ENCODE measurements around the gene ZBTB9.

Gene ZBTB9

GRCh38 chr6:33433544-33434191 is 20.7 kb upstream of the ZBTB9 start:
- DNase-seq (ENCODE audit: low read depth in 2 of 2): no peak

- no peak for DNase-seq (ENCODE audit: low read depth in 2 of 2)
These were observed 19.4 kb upstream of the ZBTB9 start for GRCh38 chr6:33434961-33435360.

- no peak for DNase-seq (ENCODE audit: low read depth in 2 of 2)
These were observed 16.7 kb upstream of the ZBTB9 start for GRCh38 chr6:33437666-33438065.

- no peak for DNase-seq (ENCODE audit: low read depth in 2 of 2)
These were observed 15.3 kb upstream of the ZBTB9 start for GRCh38 chr6:33438978-33439594.

- no peak for DNase-seq (ENCODE audit: low read depth in 2 of 2)
These were observed 14.3 kb upstream of the ZBTB9 start for GRCh38 chr6:33439956-33440648.

- DNase-seq (ENCODE audit: low read depth in 2 of 2): no peak
These were observed 13.6 kb upstream of the ZBTB9 start for GRCh38 chr6:33440649-33441309.

GRCh38 chr6:33441457-33441856 is 12.9 kb upstream of the ZBTB9 start:
- no peak for DNase-seq (ENCODE audit: low read depth in 2 of 2)

GRCh38 chr6:33442283-33442682 is 12.1 kb upstream of the ZBTB9 start:
- no peak for DNase-seq (ENCODE audit: low read depth in 2 of 2)

- DNase-seq (ENCODE audit: low read depth in 2 of 2): no peak
These were observed 11.4 kb upstream of the ZBTB9 start for GRCh38 chr6:33443025-33443424.

GRCh38 chr6:33443619-33444504 is 10.5 kb upstream of the ZBTB9 start:
- DNase-seq (ENCODE audit: low read depth in 2 of 2): no peak

- DNase-seq (ENCODE audit: low read depth in 2 of 2): no peak
These were observed 9.2 kb upstream of the ZBTB9 start for GRCh38 chr6:33445119-33445603.

- no peak for DNase-seq (ENCODE audit: low read depth in 2 of 2)
These were observed 8.0 kb upstream of the ZBTB9 start for GRCh38 chr6:33446356-33446755.

GRCh38 chr6:33450434-33450833 is 3.9 kb upstream of the ZBTB9 start:
- DNase-seq (ENCODE audit: low read depth in 2 of 2): no peak

- no peak for DNase-seq (ENCODE audit: low read depth in 2 of 2)
These were observed 2.8 kb upstream of the ZBTB9 start for GRCh38 chr6:33451606-33452005.

GRCh38 chr6:33452496-33452895 is 1.9 kb upstream of the ZBTB9 start:
- DNase-seq (ENCODE audit: low read depth in 2 of 2): no peak

GRCh38 chr6:33453393-33454008 is 875 bp upstream of the ZBTB9 start:
- no peak for DNase-seq (ENCODE audit: low read depth in 2 of 2)

- DNase-seq (ENCODE audit: low read depth in 2 of 2): no peak
These were observed 675 bp downstream of the ZBTB9 start for GRCh38 chr6:33455051-33455450.

- no peak for DNase-seq (ENCODE audit: low read depth in 2 of 2)
These were observed 1.8 kb downstream of the ZBTB9 start for GRCh38 chr6:33456156-33456555.

GRCh38 chr6:33458676-33459075 is 4.3 kb downstream of the ZBTB9 start:
- DNase-seq (ENCODE audit: low read depth in 2 of 2): no peak

- DNase-seq (ENCODE audit: low read depth in 2 of 2): no peak
These were observed 4.8 kb downstream of the ZBTB9 start for GRCh38 chr6:33459226-33459625.

Data from stimulated activated CD4-positive, alpha-beta T cell treated with anti-CD3 and anti-CD28 coated beads, Interleukin-1b, Interleukin-23, amount 100 ng/mL, for 1 hour (primary cell).